ENCODE measurements around the gene CABP2. TPM values are rescaled to one million over a fixed set of nuclear protein-coding genes. Genes with fewer than 3 reads are reported as not detected.
"Not testable (repeated sequence)": the region's sequence is repeated elsewhere in the genome, so short reads cannot be mapped to it uniquely, and the experiment has no call there.

CABP2 gene
- total and polyA plus RNA-seq, 4 donors, result not detected

- Histone ChIP-seq H3K9ac (ENCODE audit: low read depth in 1 of 2, low read length in 2 of 2) (no peak overlapping the region), H3K4me3 (ENCODE audit: low read depth in 1 of 3, low read length in 3 of 3) (no peak overlapping the region), H3K4me1 (ENCODE audit: control insufficient read depth in 4 of 4, insufficient read depth in 4 of 4, low read length in 3 of 4) (peaks cover 10 to 25% (median 15%) of the 10 kb centered on the region in 4 donors), H3K9me3 (ENCODE audit: control insufficient read depth in 4 of 4, low read length in 3 of 4) (no peaks in the 10 kb centered on the region), H3K36me3 (ENCODE audit: control insufficient read depth in 4 of 4, insufficient read depth in 3 of 4, low read depth in 1 of 4, low read length in 3 of 4) (peaks cover 6 to 28% (median 12%) of the 10 kb centered on the region in 4 donors), H3K27ac (ENCODE audit: low read depth in 1 of 2, low read length in 2 of 2) (no peak overlapping the region), H3K27me3 (ENCODE audit: control insufficient read depth in 4 of 4, insufficient read depth in 4 of 4, low read length in 3 of 4) (no peaks in the 10 kb centered on the region)
- DNase-seq (ENCODE audit: low spot score), result no peak
- no peak for TF ChIP-seq RXRA (IDR thresholded peaks at IDR 0.05)
- no peak for TF ChIP-seq MAX (IDR thresholded peaks at IDR 0.05)
- TF ChIP-seq RAD21 (IDR thresholded peaks at IDR 0.05), result no peak
- TF ChIP-seq CTCF (IDR thresholded peaks at IDR 0.05; ENCODE audit: low read depth, low read length, missing input control), result no peak
- no peak for TF ChIP-seq FOXA1 (IDR thresholded peaks at IDR 0.05)
- no peak for TF ChIP-seq HNF4A (conservative IDR thresholded peaks at IDR 0.05)
- 89% methylated on average over 20 of the region's 20 CpGs for WGBS
Observed at GRCh38 chr11:67486481-67487195, 36.6 kb downstream of the CABP2 start.

GRCh38 chr11:67485873-67486361, 37.3 kb downstream of the CABP2 start:
- not testable (repeated sequence) for H3K4me3 ChIP-seq (ENCODE audit: low read depth in 1 of 3, low read length in 3 of 3); DNase-seq (ENCODE audit: low spot score); H3K27me3 ChIP-seq (ENCODE audit: control insufficient read depth in 4 of 4, insufficient read depth in 4 of 4, low read length in 3 of 4); H3K27ac ChIP-seq (ENCODE audit: low read depth in 1 of 2, low read length in 2 of 2); H3K9me3 ChIP-seq (ENCODE audit: control insufficient read depth in 4 of 4, low read length in 3 of 4); H3K9ac ChIP-seq (ENCODE audit: low read depth in 1 of 2, low read length in 2 of 2)
- Histone ChIP-seq H3K4me1 (ENCODE audit: control insufficient read depth in 4 of 4, insufficient read depth in 4 of 4, low read length in 3 of 4) (peaks cover 10 to 25% (median 15%) of the 10 kb centered on the region in 4 donors), H3K36me3 (ENCODE audit: control insufficient read depth in 4 of 4, insufficient read depth in 3 of 4, low read depth in 1 of 4, low read length in 3 of 4) (peaks cover 3 to 22% (median 11%) of the 10 kb centered on the region in 4 donors)
- 90% methylated on average over 7 of the region's 7 CpGs for WGBS

- H3K27me3 ChIP-seq (ENCODE audit: control insufficient read depth in 4 of 4, insufficient read depth in 4 of 4, low read length in 3 of 4), result no peaks in the 10 kb centered on the region
- H3K9me3 ChIP-seq (ENCODE audit: control insufficient read depth in 4 of 4, low read length in 3 of 4), result no peaks in the 10 kb centered on the region
- DNase-seq (ENCODE audit: low spot score), result no peak
- H3K4me1 ChIP-seq (ENCODE audit: control insufficient read depth in 4 of 4, insufficient read depth in 4 of 4, low read length in 3 of 4), result peaks cover 10 to 25% (median 15%) of the 10 kb centered on the region in 4 donors
- peaks cover 2 to 12% (median 7%) of the 10 kb centered on the region in 4 donors for H3K36me3 ChIP-seq (ENCODE audit: control insufficient read depth in 4 of 4, insufficient read depth in 3 of 4, low read depth in 1 of 4, low read length in 3 of 4)
- no peak for TF ChIP-seq CTCF (IDR thresholded peaks at IDR 0.05; ENCODE audit: low read depth, low read length, missing input control)
- no peak for TF ChIP-seq YY1 (IDR thresholded peaks at IDR 0.05)
- no peak for TF ChIP-seq NR2F2 (IDR thresholded peaks at IDR 0.05)
- no peak for TF ChIP-seq HNF4G (IDR thresholded peaks at IDR 0.05)
- TF ChIP-seq REST (IDR thresholded peaks at IDR 0.05), result no peak
- TF ChIP-seq MAX (IDR thresholded peaks at IDR 0.05), result no peak
- no peak for TF ChIP-seq RAD21 (IDR thresholded peaks at IDR 0.05)
- no peak for TF ChIP-seq FOXA2 (IDR thresholded peaks at IDR 0.05)
- no peak for TF ChIP-seq SP1 (IDR thresholded peaks at IDR 0.05)
- no peak overlapping the region for H3K4me3 ChIP-seq (ENCODE audit: low read depth in 1 of 3, low read length in 3 of 3)
- peak overlapping the region in 1 of 2 donors; percentile 52 for H3K27ac ChIP-seq (ENCODE audit: low read depth in 1 of 2, low read length in 2 of 2)
- H3K9ac ChIP-seq (ENCODE audit: low read depth in 1 of 2, low read length in 2 of 2), result no peak overlapping the region
- 75% methylated on average over 11 of the region's 11 CpGs for WGBS
Observed at GRCh38 chr11:67484847-67485311, 38.4 kb downstream of the CABP2 start.
